Thymus (tissue), 11 donors: ENCODE measurements around the gene CNOT6. TPM values are rescaled to one million over a fixed set of nuclear protein-coding genes. Genes with fewer than 3 reads are reported as not detected.
A peak's percentile ranks its signal among the peaks of the same experiment; 100 is the strongest.

ENCODE experiments used
- DNase-seq, 9 donors: peaks; one replicate each; pipeline ENCODE4 v3.0.0-alpha.2; 2013; ENCODE audit warnings: low spot score in 9 of 9, low read depth in 6 of 9, missing footprints in 1 of 9
- H3K27ac ChIP-seq, 2 donors: one replicate each; pipeline ENCODE4 v1.5.1; 2013; ENCODE audit warnings: control low read depth in 1 of 2, low read depth in 1 of 2, low read length in 1 of 2, mild to moderate bottlenecking in 1 of 2, moderate library complexity in 1 of 2
- H3K27me3 ChIP-seq, 2 donors: one replicate each; pipeline ENCODE4 v1.5.1; 2013; ENCODE audit warnings: low read length in 1 of 2; ENCODE audit not compliant: control insufficient read depth in 2 of 2, insufficient read depth in 1 of 2
- H3K36me3 ChIP-seq, 2 donors: one replicate each; pipeline ENCODE4 v1.5.1; 2013; ENCODE audit warnings: low read length in 1 of 2, mild to moderate bottlenecking in 1 of 2, moderate library complexity in 1 of 2; ENCODE audit not compliant: control insufficient read depth in 2 of 2, insufficient read depth in 2 of 2
- H3K4me1 ChIP-seq, 2 donors: one replicate each; pipeline ENCODE4 v1.5.1; 2013; ENCODE audit warnings: low read length in 2 of 2; ENCODE audit not compliant: control insufficient read depth in 2 of 2, insufficient read depth in 2 of 2
- H3K4me3 ChIP-seq, 2 donors: one replicate each; pipeline ENCODE4 v1.5.1; 2013; ENCODE audit warnings: low read length in 2 of 2, control low read depth in 1 of 2, mild to moderate bottlenecking in 1 of 2
- H3K9me3 ChIP-seq, 2 donors: one replicate each; pipeline ENCODE4 v1.5.1; 2013; ENCODE audit warnings: low read length in 1 of 2, mild to moderate bottlenecking in 1 of 2; ENCODE audit not compliant: control insufficient read depth in 2 of 2, insufficient read depth in 1 of 2
- WGBS: extraction: QIAGEN DNeasy Blood & Tissue Kit; methylation state at CpG from one replicate; pipeline ENCODE4 v1.1.7; 2013; 5-methylcytosine and 5-hydroxymethylcytosine counted together
- polyA plus RNA-seq: library from polyadenylated mRNA; stranded (reverse); fragments of 200-250 nt; gene quantifications from one replicate; pipeline ENCODE4 v1.2.3, GENCODE V29; 2013
- total RNA-seq: library from RNA; stranded (reverse); fragments of 120-200 nt; gene quantifications from one replicate; pipeline ENCODE4 v1.2.4, GENCODE V29; 2013
- donor health status: healthy.

CNOT6 gene
- total and polyA plus RNA-seq, 2 donors = 12.5 to 14.2 TPM

GRCh38 chr5:180622910-180623309 lies 128.7 kb downstream of the CNOT6 start:
- Histone ChIP-seq H3K4me3 (no peak overlapping the region), H3K36me3 (no peaks in the 10 kb centered on the region), H3K27ac (no peak overlapping the region), H3K9me3 (peaks cover 0 to 6% of the 10 kb centered on the region in 2 donors), H3K27me3 (peaks cover 3 to 19% of the 10 kb centered on the region in 2 donors), H3K4me1 (peaks cover 0 to 4% of the 10 kb centered on the region in 2 donors)
- 98% methylated on average over 6 of the region's 6 CpGs for WGBS
- no peak for DNase-seq

- no peak for DNase-seq
Measured at GRCh38 chr5:180623411-180623834, 129.2 kb downstream of the CNOT6 start.

GRCh38 chr5:180623844-180624243 lies 129.7 kb downstream of the CNOT6 start:
- H3K36me3 ChIP-seq = no peaks in the 10 kb centered on the region
- no peak for DNase-seq
- H3K27ac ChIP-seq = peak overlapping the region in 1 of 2 donors; percentile 25
- whole genome bisulfite sequencing = 97% methylated on average over 15 of the region's 15 CpGs
- no peak overlapping the region for H3K4me3 ChIP-seq
- peaks cover 0 to 4% of the 10 kb centered on the region in 2 donors for H3K4me1 ChIP-seq
- peaks cover 0 to 6% of the 10 kb centered on the region in 2 donors for H3K9me3 ChIP-seq
- peaks cover 0 to 13% of the 10 kb centered on the region in 2 donors for H3K27me3 ChIP-seq

More at GRCh38 chr5:180623411-180623834, 129.2 kb downstream of the CNOT6 start:
- H3K36me3 ChIP-seq = no peaks in the 10 kb centered on the region
- WGBS = 88% methylated on average over 10 of the region's 10 CpGs
- no peak overlapping the region for H3K4me3 ChIP-seq
- no peak overlapping the region for H3K27ac ChIP-seq
- H3K27me3 ChIP-seq = peaks cover 3 to 16% of the 10 kb centered on the region in 2 donors
- H3K4me1 ChIP-seq = peaks cover 0 to 4% of the 10 kb centered on the region in 2 donors
- peaks cover 0 to 6% of the 10 kb centered on the region in 2 donors for H3K9me3 ChIP-seq

GRCh38 chr5:180624587-180624986 lies 130.4 kb downstream of the CNOT6 start:
- 84% methylated on average over 5 of the region's 5 CpGs for WGBS
- Histone ChIP-seq H3K4me3 (no peak overlapping the region), H3K9me3 (peaks cover 0 to under 1% of the 10 kb centered on the region in 2 donors), H3K27me3 (peaks cover 0 to 8% of the 10 kb centered on the region in 2 donors), H3K36me3 (no peaks in the 10 kb centered on the region), H3K4me1 (peaks cover 0 to 4% of the 10 kb centered on the region in 2 donors), H3K27ac (no peak overlapping the region)
- DNase-seq = no peak

DNA sequence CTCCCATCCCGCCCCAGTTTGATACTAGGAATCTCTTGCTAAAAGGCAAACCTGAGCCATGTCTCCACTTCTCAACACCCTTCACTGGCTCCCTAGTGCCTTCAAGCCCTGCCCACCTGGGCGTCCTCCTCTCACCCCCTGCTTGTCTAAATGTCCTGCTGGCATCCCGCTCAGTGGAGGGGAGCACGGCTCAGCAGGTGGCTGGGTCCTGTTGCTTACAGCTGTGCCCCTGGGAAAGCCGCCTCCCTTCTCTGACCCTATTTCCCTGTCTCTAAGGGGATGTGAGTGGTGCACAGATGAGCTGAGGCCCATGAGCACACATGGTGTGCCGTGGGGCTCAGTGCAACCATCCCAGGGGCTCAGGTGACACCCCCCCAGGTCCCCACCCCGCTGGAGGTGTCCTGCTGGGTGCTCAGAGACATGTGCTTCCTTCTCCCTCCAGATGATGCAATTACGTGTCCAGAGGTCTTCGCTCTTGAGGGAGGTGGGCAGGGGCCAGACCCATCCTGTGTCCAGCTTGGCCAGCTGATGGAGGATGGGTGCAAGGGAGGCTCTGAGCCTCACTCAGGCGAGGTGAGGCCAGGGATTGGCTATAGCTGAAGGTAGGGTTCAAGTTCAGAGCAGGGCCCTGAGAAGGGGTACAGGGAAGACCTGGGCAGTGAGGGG lies 131.1 kb downstream of the CNOT6 start:
- H3K27ac ChIP-seq = no peak overlapping the region
- peaks cover 0 to 3% of the 10 kb centered on the region in 2 donors for H3K27me3 ChIP-seq
- no peak for DNase-seq
- peaks cover 0 to 4% of the 10 kb centered on the region in 2 donors for H3K4me1 ChIP-seq
- no peaks in the 10 kb centered on the region for H3K36me3 ChIP-seq
- H3K4me3 ChIP-seq = no peak overlapping the region
- no peaks in the 10 kb centered on the region for H3K9me3 ChIP-seq
- 92% methylated on average over 10 of the region's 10 CpGs for WGBS

GRCh38 chr5:180625791-180626660 lies 131.8 kb downstream of the CNOT6 start:
- 94% methylated on average over 25 of the region's 25 CpGs for WGBS
- H3K9me3 ChIP-seq = peaks cover 0 to 1% of the 10 kb centered on the region in 2 donors
- H3K27me3 ChIP-seq = no peaks in the 10 kb centered on the region
- no peaks in the 10 kb centered on the region for H3K36me3 ChIP-seq
- peaks cover 0 to 4% of the 10 kb centered on the region in 2 donors for H3K4me1 ChIP-seq
- DNase-seq = no peak
- no peak overlapping the region for H3K4me3 ChIP-seq
- no peak overlapping the region for H3K27ac ChIP-seq

DNA sequence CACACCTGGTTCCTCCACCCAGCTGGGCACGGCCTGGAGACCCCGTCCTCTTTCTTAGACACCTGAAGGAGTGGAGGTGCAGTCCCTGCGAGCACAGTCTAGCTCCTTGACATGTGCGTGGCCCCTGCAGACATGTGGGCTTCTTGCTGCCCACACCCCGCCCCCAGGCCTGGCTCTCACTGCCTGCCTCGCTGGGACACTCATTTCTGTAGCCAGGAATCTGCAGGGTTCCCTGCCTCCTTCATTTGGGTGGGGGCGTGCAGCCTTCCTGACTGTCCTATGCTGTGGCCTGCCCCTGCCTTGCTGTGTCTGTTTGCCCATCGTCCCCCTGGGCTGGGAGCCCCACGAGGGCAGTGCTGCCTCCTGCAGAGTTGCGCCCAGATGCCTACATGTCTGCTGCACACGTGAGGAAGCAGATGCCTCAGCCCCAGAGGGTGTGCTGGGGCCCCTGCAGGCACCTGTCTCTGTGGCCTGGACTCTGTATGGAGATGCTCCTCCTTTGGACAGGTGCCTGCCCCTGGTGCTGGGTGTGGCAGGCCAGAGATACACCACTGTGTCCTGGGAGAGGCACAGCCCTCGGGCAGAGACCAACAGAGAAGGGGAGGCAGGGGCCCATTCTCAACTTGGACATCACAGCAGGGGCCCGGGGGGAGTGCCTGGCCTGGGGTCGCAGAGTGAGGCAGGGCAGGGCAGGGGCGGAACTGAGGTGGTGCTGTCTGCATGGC lies 132.6 kb downstream of the CNOT6 start:
- DNase-seq = no peak
- WGBS = 91% methylated on average over 15 of the region's 15 CpGs
- peaks cover 0 to 1% of the 10 kb centered on the region in 2 donors for H3K9me3 ChIP-seq
- H3K27me3 ChIP-seq = no peaks in the 10 kb centered on the region
- H3K4me3 ChIP-seq = no peak overlapping the region
- H3K4me1 ChIP-seq = peaks cover 0 to 4% of the 10 kb centered on the region in 2 donors
- no peaks in the 10 kb centered on the region for H3K36me3 ChIP-seq
- no peak overlapping the region for H3K27ac ChIP-seq

DNA sequence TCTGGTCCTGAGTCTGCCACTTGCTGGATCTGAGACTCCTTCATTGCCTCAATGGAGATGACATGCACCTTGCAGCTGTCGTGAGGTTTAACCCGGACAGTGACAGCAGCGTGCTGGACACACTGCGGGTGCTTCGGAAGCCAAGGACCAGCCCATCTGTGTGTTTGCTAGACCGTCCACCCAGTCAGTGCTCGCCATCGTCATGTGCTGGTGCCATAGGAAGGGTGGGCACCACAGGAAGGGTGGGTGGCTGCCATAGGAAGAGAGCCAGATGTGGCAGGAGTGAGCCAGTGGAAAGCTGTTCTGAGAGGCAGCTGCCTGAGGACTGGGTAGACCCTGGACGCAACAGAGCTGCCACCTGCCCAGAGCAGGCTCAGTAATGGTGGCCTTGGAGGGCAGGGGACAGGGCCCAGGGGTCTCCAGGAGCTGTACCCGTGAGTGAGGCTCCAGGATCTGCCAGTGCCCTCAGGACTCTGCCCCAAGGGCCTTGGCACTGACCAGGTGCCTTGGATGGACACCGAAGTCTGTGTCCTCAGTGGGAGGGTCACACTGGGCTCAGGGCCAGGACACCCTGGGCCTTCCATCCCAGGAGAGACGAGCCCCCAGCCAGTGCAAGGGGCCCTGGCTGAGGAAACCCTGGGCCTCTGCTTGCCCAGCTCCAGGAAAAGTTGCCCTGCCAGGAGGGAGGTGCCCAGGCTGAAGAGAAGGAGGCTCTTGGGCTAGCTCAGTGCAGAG lies 133.4 kb downstream of the CNOT6 start:
- WGBS = 93% methylated on average over 12 of the region's 12 CpGs
- peaks cover 0 to 1% of the 10 kb centered on the region in 2 donors for H3K9me3 ChIP-seq
- no peak overlapping the region for H3K4me3 ChIP-seq
- no peak overlapping the region for H3K27ac ChIP-seq
- H3K36me3 ChIP-seq = no peaks in the 10 kb centered on the region
- peaks cover 0 to 4% of the 10 kb centered on the region in 2 donors for H3K4me1 ChIP-seq
- no peak for DNase-seq
- no peaks in the 10 kb centered on the region for H3K27me3 ChIP-seq
